OCI-LY1 (cell line): ENCODE results near the gene HLA-F.

Experiments
- H2AFZ ChIP-seq: fragments of 200-600 bp; sonication (generic), shearing (Covaris generic); 2 replicates; pipeline ENCODE4 v1.6.0; 2014; ENCODE audit warnings: antibody characterized with exemption, mild to moderate bottlenecking, low read length
- H3F3A ChIP-seq: fragments of 200-600 bp; sonication (generic), shearing (Covaris generic); 2 replicates; pipeline ENCODE4 v1.6.0; 2014; ENCODE audit warnings: mild to moderate bottlenecking, antibody characterized with exemption, low read length, moderate library complexity; ENCODE audit not compliant: insufficient read depth
- H3K27ac ChIP-seq: fragments of 200-600 bp; sonication (generic); 2 replicates; pipeline ENCODE4 v1.5.1; 2014; ENCODE audit warnings: low read length, mixed run types, mild to moderate bottlenecking, low read depth; ENCODE audit not compliant: poor library complexity, severe bottlenecking
- H3K27me3 ChIP-seq: fragments of 200-600 bp; sonication (generic); 2 replicates; pipeline ENCODE4 v1.6.0; 2014; ENCODE audit warnings: antibody characterized with exemption, mild to moderate bottlenecking, low read length, moderate library complexity; ENCODE audit not compliant: insufficient read depth
- H3K36me3 ChIP-seq: fragments of 200-600 bp; sonication (generic); 2 replicates; pipeline ENCODE4 v1.6.1; 2014; ENCODE audit warnings: mild to moderate bottlenecking, antibody characterized with exemption, low read length, moderate library complexity, mixed read lengths; ENCODE audit not compliant: insufficient read depth
- H3K4me1 ChIP-seq: fragments of 200-600 bp; sonication (generic); 2 replicates; pipeline ENCODE4 v1.5.1; 2014; ENCODE audit warnings: mild to moderate bottlenecking, low read length, moderate library complexity; ENCODE audit not compliant: insufficient read depth, severe bottlenecking
- H3K4me2 ChIP-seq: fragments of 200-600 bp; sonication (generic), shearing (Covaris generic); 2 replicates; pipeline ENCODE4 v1.6.1; 2014; ENCODE audit warnings: low read length
- H3K4me3 ChIP-seq: fragments of 200-600 bp; sonication (generic); 2 replicates; pipeline ENCODE4 v1.5.1; 2014; ENCODE audit warnings: low read length, low read depth, mild to moderate bottlenecking, mixed read lengths; ENCODE audit not compliant: poor library complexity, severe bottlenecking
- H3K79me2 ChIP-seq: fragments of 200-600 bp; shearing (Covaris generic); 2 replicates; pipeline ENCODE4 v1.6.1; 2016; ENCODE audit warnings: mixed run types, low read length, mixed read lengths; ENCODE audit not compliant: insufficient read depth
- H3K9ac ChIP-seq: fragments of 200-600 bp; sonication (generic), shearing (Covaris generic); 2 replicates; pipeline ENCODE4 v1.6.1; 2014; ENCODE audit warnings: mild to moderate bottlenecking, low read length, mixed read lengths
- H3K9me2 ChIP-seq: fragments of 200-600 bp; sonication (generic), shearing (Covaris generic); 2 replicates; pipeline ENCODE4 v1.6.1; 2014; ENCODE audit warnings: low read depth, mild to moderate bottlenecking, low read length, mixed read lengths
- H3K9me3 ChIP-seq: fragments of 200-600 bp; shearing (Covaris generic); 2 replicates; pipeline ENCODE4 v1.6.1; 2014; ENCODE audit warnings: low read length, mixed read lengths
- H4K20me1 ChIP-seq: fragments of 200-600 bp; sonication (generic), shearing (Covaris generic); 2 replicates; pipeline ENCODE4 v1.6.0; 2016; ENCODE audit warnings: mild to moderate bottlenecking, low read length; ENCODE audit not compliant: insufficient read depth
- CTCF ChIP-seq: fragments of 200-600 bp; sonication (generic), shearing (Covaris generic); IDR thresholded peaks from 2 replicates; pipeline ENCODE4 v1.5.1; 2017; ENCODE audit warnings: mild to moderate bottlenecking, antibody characterized with exemption, low read length, moderate library complexity, mixed read lengths
- EZH2 ChIP-seq: fragments of 200-600 bp; sonication (generic), shearing (Covaris generic); IDR thresholded peaks from 2 replicates; pipeline ENCODE4 v1.8.0; 2017; ENCODE audit warnings: borderline replicate concordance, mixed run types, mild to moderate bottlenecking, antibody characterized with exemption, low read length, moderate library complexity, mixed read lengths

Gene HLA-F

GRCh38 chr6:29680416-29680815 lies 42.8 kb upstream of the HLA-F start:
- Histone ChIP-seq H3K4me3 (no peak overlapping the region), H3K79me2 (no peaks in the 10 kb centered on the region), H3K27me3 (no peaks in the 10 kb centered on the region), H3K36me3 (no peaks in the 10 kb centered on the region), H2AFZ (no peak overlapping the region), H3F3A (no peaks in the 10 kb centered on the region), H3K9me2 (no peaks in the 10 kb centered on the region), H3K9me3 (no peaks in the 10 kb centered on the region), H3K27ac (no peak overlapping the region), H3K9ac (no peak overlapping the region), H3K4me2 (no peak overlapping the region), H4K20me1 (no peaks in the 10 kb centered on the region), H3K4me1 (no peaks in the 10 kb centered on the region)
- TF ChIP-seq EZH2 = no peak
- TF ChIP-seq CTCF = no peak

GRCh38 chr6:29680904-29681303 lies 42.3 kb upstream of the HLA-F start, which contains the start of gene ZFP57:
TSS of gene ZFP57 (minus strand) at chr6:29681152. CDS start at chr6:29677003, 4,149 bp downstream.
- Histone ChIP-seq H3K4me3 (no peak within 1 kb of the TSS), H3K9me3 (no peaks in the 10 kb centered on the region), H4K20me1 (no peaks in the 10 kb centered on the region), H3K4me1 (no peaks in the 10 kb centered on the region), H3K27ac (no peak within 1 kb of the TSS), H3K9me2 (no peaks in the 10 kb centered on the region), H3K4me2 (no peak within 1 kb of the TSS), H3F3A (no peaks in the 10 kb centered on the region), H3K9ac (no peak within 1 kb of the TSS), H3K79me2 (no peaks in the 10 kb centered on the region), H2AFZ (no peak within 1 kb of the TSS), H3K27me3 (no peaks in the 10 kb centered on the region; the same call in 1 of the 2 replicates), H3K36me3 (no peaks in the 10 kb centered on the region)
- TF ChIP-seq EZH2 (no peak), CTCF (no peak)

- Histone ChIP-seq H3K9me3 (no peaks in the 10 kb centered on the region), H2AFZ (no peak overlapping the region), H3K4me1 (no peaks in the 10 kb centered on the region), H3K9ac (no peak overlapping the region), H3K4me3 (no peak overlapping the region), H4K20me1 (no peaks in the 10 kb centered on the region), H3K27me3 (no peaks in the 10 kb centered on the region; the same call in 1 of the 2 replicates), H3F3A (no peaks in the 10 kb centered on the region), H3K27ac (no peak overlapping the region), H3K36me3 (no peaks in the 10 kb centered on the region), H3K9me2 (no peaks in the 10 kb centered on the region), H3K4me2 (no peak overlapping the region), H3K79me2 (no peaks in the 10 kb centered on the region)
- no peak for TF ChIP-seq EZH2
- TF ChIP-seq CTCF = no peak
These were observed 41.4 kb upstream of the HLA-F start for GRCh38 chr6:29681811-29682210.
